IMR-90 (cell line): ENCODE measurements around the gene LNX1. TPM values are rescaled to one million over a fixed set of nuclear protein-coding genes. Genes with fewer than 3 reads are reported as not detected.

Experiments
- ATAC-seq: fragments of 200-7000 bp; cut with Tn5 transposase; 2 replicates; pipeline ENCODE4 v1.9.1; 2020; ENCODE audit warnings: low read depth, mild to moderate bottlenecking, moderate library complexity
- BruUV-seq: library from RNA; stranded (reverse); fragments of 400-500 nt; replicated peaks from 2 replicates; lab custom pipeline; 2021; lab: Mats Ljungman, UMichigan
- CTCF ChIA-PET: fragments of 300-600 bp; formaldehyde crosslinking; extraction: SDS; loops from one replicate; lab custom pipeline; 2021; ENCODE audit warnings: antibody characterized with exemption; lab: Yijun Ruan, JAX
- POLR2A ChIA-PET: fragments of 300-600 bp; sonication (Branson Sonifier 250); formaldehyde crosslinking; loops from one replicate; lab custom pipeline; 2022; ENCODE audit warnings: antibody characterized with exemption; ENCODE audit not compliant: unreplicated experiment; lab: Charles Lee
- DNase-seq: peaks from one replicate; pipeline ENCODE4 v3.0.0; 2013
- H2AFZ ChIP-seq: replicated peaks from 2 replicates; pipeline ENCODE3; 2013; ENCODE audit warnings: low read length, mild to moderate bottlenecking; ENCODE audit not compliant: poor library complexity
- H2AK5ac ChIP-seq: 2 replicates; pipeline ENCODE4 v1.6.1; 2013; ENCODE audit warnings: low read depth, low read length, inconsistent platforms
- H2AK9ac ChIP-seq: replicated peaks from 2 replicates; pipeline ENCODE3; 2013; ENCODE audit warnings: mild to moderate bottlenecking, low read depth, low read length, moderate library complexity; ENCODE audit not compliant: poor library complexity
- H2BK120ac ChIP-seq: 2 replicates; pipeline ENCODE4 v1.6.1; 2013; ENCODE audit warnings: low read depth, low read length, inconsistent platforms
- H2BK15ac ChIP-seq: 3 replicates; pipeline ENCODE4 v1.6.1; 2013; ENCODE audit warnings: low read depth, low read length, inconsistent platforms
- H2BK20ac ChIP-seq: 2 replicates; pipeline ENCODE4 v1.6.1; 2013; ENCODE audit warnings: low read depth, mild to moderate bottlenecking, inconsistent platforms, low read length, moderate library complexity
- H2BK5ac ChIP-seq: 2 replicates; pipeline ENCODE4 v1.6.1; 2013; ENCODE audit warnings: mild to moderate bottlenecking, low read depth, low read length, inconsistent platforms; ENCODE audit not compliant: poor library complexity, severe bottlenecking
- H3K14ac ChIP-seq: replicated peaks from 2 replicates; pipeline ENCODE4 v1.6.1; 2013; ENCODE audit warnings: low read depth, low read length, inconsistent platforms
- H3K18ac ChIP-seq: 2 replicates; pipeline ENCODE4 v1.6.1; 2013; ENCODE audit warnings: low read depth, low read length, control low read depth
- H3K23ac ChIP-seq: 2 replicates; pipeline ENCODE4 v1.6.1; 2013; ENCODE audit warnings: low read depth, low read length, inconsistent platforms
- H3K27ac ChIP-seq: 2 replicates; pipeline ENCODE4 v1.5.1; 2013; ENCODE audit warnings: mild to moderate bottlenecking, control low read depth, low read length; ENCODE audit not compliant: insufficient read depth
- H3K27me3 ChIP-seq: 2 replicates; pipeline ENCODE4 v1.6.1; 2013; ENCODE audit warnings: low read length; ENCODE audit not compliant: control insufficient read depth, insufficient read depth
- H3K36me3 ChIP-seq: 2 replicates; pipeline ENCODE4 v1.6.1; 2013; ENCODE audit warnings: low read length, mixed read lengths; ENCODE audit not compliant: control insufficient read depth, insufficient read depth
- H3K4ac ChIP-seq: 2 replicates; pipeline ENCODE4 v1.6.1; 2013; ENCODE audit warnings: low read depth, low read length, inconsistent platforms
- H3K4me1 ChIP-seq: 2 replicates; pipeline ENCODE4 v1.6.1; 2013; ENCODE audit warnings: low read length, mixed read lengths; ENCODE audit not compliant: control insufficient read depth, insufficient read depth
- H3K4me2 ChIP-seq: 2 replicates; pipeline ENCODE4 v1.6.1; 2013; ENCODE audit warnings: low read depth, mild to moderate bottlenecking, control low read depth, low read length, moderate library complexity
- H3K4me3 ChIP-seq: 2 replicates; pipeline ENCODE4 v1.5.1; 2013; ENCODE audit warnings: low read depth, mild to moderate bottlenecking, control low read depth, low read length, moderate library complexity; ENCODE audit not compliant: insufficient read depth
- H3K56ac ChIP-seq: 2 replicates; pipeline ENCODE4 v1.6.1; 2013; ENCODE audit warnings: low read length, inconsistent platforms; ENCODE audit not compliant: insufficient read depth; ENCODE audit errors: extremely low read depth
- H3K79me1 ChIP-seq, 2 experiments: 2 replicates each; pipeline ENCODE4 v1.6.1; 2013; ENCODE audit warnings: low read length in 2 of 2, inconsistent platforms in 1 of 2, low read depth in 1 of 2
- H3K9ac ChIP-seq: 2 replicates; pipeline ENCODE4 v1.6.1; 2013; ENCODE audit warnings: low read depth, low read length, control low read depth
- H3K9me1 ChIP-seq: 2 replicates; pipeline ENCODE4 v1.6.1; 2013; ENCODE audit warnings: low read length, inconsistent platforms; ENCODE audit not compliant: insufficient read depth
- H3K9me3 ChIP-seq: 2 replicates; pipeline ENCODE4 v1.6.1; 2013; ENCODE audit warnings: low read length; ENCODE audit not compliant: control insufficient read depth, insufficient read depth
- H4K20me1 ChIP-seq: 2 replicates; pipeline ENCODE4 v1.6.1; 2013; ENCODE audit warnings: low read length, inconsistent platforms; ENCODE audit not compliant: insufficient read depth
- H4K5ac ChIP-seq: 2 replicates; pipeline ENCODE4 v1.6.1; 2013; ENCODE audit warnings: mild to moderate bottlenecking, low read depth, low read length, control low read depth
- H4K8ac ChIP-seq, 2 experiments: 2 replicates each; pipeline ENCODE4 v1.6.1; 2013; ENCODE audit warnings: low read depth in 2 of 2, low read length in 2 of 2, control low read depth in 1 of 2, inconsistent platforms in 1 of 2
- H4K91ac ChIP-seq: 2 replicates; pipeline ENCODE4 v1.6.1; 2013; ENCODE audit warnings: low read depth, low read length, inconsistent platforms; ENCODE audit not compliant: insufficient read depth
- CEBPB ChIP-seq: IDR thresholded peaks from 2 replicates; pipeline ENCODE4 v1.6.1; 2012; ENCODE audit warnings: low read depth, low read length, improper control_type of control experiment
- CTCF ChIP-seq: conservative IDR thresholded peaks from 2 replicates; pipeline ENCODE4 v1.5.1; 2012; ENCODE audit warnings: mild to moderate bottlenecking, low read depth, low read length, improper control_type of control experiment
- FOS ChIP-seq: fragments of 150-350 bp; IDR thresholded peaks from 2 replicates; pipeline ENCODE4 v1.6.1; 2016; ENCODE audit warnings: low read depth, low read length
- MXI1 ChIP-seq: IDR thresholded peaks from 2 replicates; pipeline ENCODE4 v1.6.1; 2012; ENCODE audit warnings: low read depth, mild to moderate bottlenecking, low read length, moderate library complexity, borderline replicate concordance
- NFE2L2 ChIP-seq: fragments of 150-350 bp; IDR thresholded peaks from 2 replicates; pipeline ENCODE4 v1.6.1; 2016; ENCODE audit warnings: low read depth, mild to moderate bottlenecking, low read length
- POLR2A ChIP-seq: IDR thresholded peaks from 2 replicates; pipeline ENCODE4 v1.6.1; 2012; ENCODE audit warnings: mild to moderate bottlenecking, low read depth, low read length
- RAD21 ChIP-seq: IDR thresholded peaks from 2 replicates; pipeline ENCODE4 v1.6.1; 2012; ENCODE audit warnings: low read length, improper control_type of control experiment
- RCOR1 ChIP-seq: IDR thresholded peaks from 2 replicates; pipeline ENCODE4 v1.6.1; 2012; ENCODE audit warnings: mild to moderate bottlenecking, low read length, improper control_type of control experiment; ENCODE audit not compliant: insufficient replicate concordance
- SMC3 ChIP-seq: fragments of 150-350 bp; IDR thresholded peaks from 2 replicates; pipeline ENCODE4 v1.6.1; 2016; ENCODE audit warnings: low read depth, mild to moderate bottlenecking, antibody characterized with exemption, low read length, moderate library complexity
- WGBS, 2 experiments: methylation state at CpG; one replicate each; pipeline versions ENCODE4 v1.1.5 to v1.1.7; 2013; ENCODE audit warnings: missing lambda C conversion rate in 2 of 2; ENCODE audit not compliant: insufficient read length in 1 of 2; ENCODE audit errors: extremely low coverage in 2 of 2; 5-methylcytosine and 5-hydroxymethylcytosine counted together
- dilution Hi-C: fragments of 300-500 bp; cut with HindIII; formaldehyde crosslinking; loops from one replicate; pipeline ENCODE4 v1.14.3; 2018; ENCODE audit warnings: low sequenced_read_pairs; ENCODE audit not compliant: unreplicated experiment
- in situ Hi-C: fragments of 300-500 bp; cut with MboI; formaldehyde crosslinking; loops from 3 replicates; pipeline ENCODE4 v1.14.3; 2019; ENCODE audit warnings: low sequenced_read_pairs, inconsistent platforms, mixed read lengths
- intact Hi-C: fragments of 100-400 bp; cut with micrococcal nuclease; formaldehyde crosslinking; loops from 2 replicates; pipeline ENCODE4 v1.10.0; 2022
- polyA plus RNA-seq, 3 experiments: library from polyadenylated mRNA; depleted of rRNA; stranded (reverse); fragments of >200 nt; gene quantifications; 2 replicates each; pipeline ENCODE4 v1.2.3, GENCODE V29; 2012; ENCODE audit warnings: low replicate concordance in 1 of 3
- total RNA-seq: library from RNA; depleted of rRNA; stranded (reverse); fragments of >200 nt; gene quantifications from 2 replicates; pipeline ENCODE4 v1.2.3, GENCODE V29; 2012
- TF ChIP-seq, protein P1 (sequence below): fragments of 150-350 bp; IDR thresholded peaks from 2 replicates; pipeline ENCODE4 v1.6.1; 2017; ENCODE audit warnings: mild to moderate bottlenecking, antibody characterized with exemption, low read length, low read depth

The LNX1 gene
- total and polyA plus RNA-seq, 2 of the 4 experiments (the other 2 are of a cell fraction): 0.15 to 0.36 TPM

GRCh38 chr4:53508446-53508845 is 82.8 kb downstream of the LNX1 start:
- Histone ChIP-seq H4K91ac (no peak overlapping the region), H3K27ac (peak overlapping the region; percentile 14; the same call in 1 of the 2 replicates), H2BK20ac (no peak overlapping the region), H3K36me3 (no peaks in the 10 kb centered on the region), H3K27me3 (no peaks in the 10 kb centered on the region), H3K9me3 (no peaks in the 10 kb centered on the region), H3K14ac (no peak overlapping the region), H3K56ac (no peak overlapping the region), H3K4me2 (no peak overlapping the region), H3K9me1 (peaks cover 5% of the 10 kb centered on the region; the same call in 1 of the 2 replicates), H3K4me3 (no peak overlapping the region), H2AK9ac (no peak overlapping the region), H3K4me1 (peaks cover 6% of the 10 kb centered on the region), H3K4ac (peak overlapping the region; percentile 59; the same call in 1 of the 2 replicates), H3K9ac (no peak overlapping the region), H4K20me1 (no peaks in the 10 kb centered on the region), H2BK5ac (peak overlapping the region; percentile 35), H4K5ac (no peak overlapping the region), H3K23ac (no peak overlapping the region), H3K18ac (0 out of 2 replicates have a peak overlapping the region, but pooled peaks have one; percentile 53), H2AFZ (no peak overlapping the region), H2BK120ac (peak overlapping the region; percentile 35; the same call in 1 of the 2 replicates), H3K79me1 (0 out of 4 replicates have a peak, but pooled peaks cover 0 to 3% of the 10 kb centered on the region in 2 experiments), H2BK15ac (no peak overlapping the region), H4K8ac (no peak overlapping the region), H2AK5ac (no peak overlapping the region)
- in situ Hi-C loops: no loop called here
- ChIA-PET CTCF (interaction anchor here (0.6 to 1.0 kb wide), 5 partner anchors 9 to 18 kb away, joined by 3 to 5 read pairs (median 3); no protein-coding TSS in a partner anchor), POLR2A (no interaction called here)
- dilution Hi-C loops: no loop called here
- ATAC-seq (peak; percentile 94), DNase-seq (peak; percentile 91)
- no CpG with 5 or more reads among the region's 1 CpG for WGBS, 2 experiments
- TF ChIP-seq RCOR1 (no peak), SMC3 (peak; percentile 17; the same call in 1 of the 2 replicates), POLR2A (no peak), NFE2L2 (peak; percentile 61), MXI1 (no peak), RAD21 (peak; percentile 46; the same call in 1 of the 2 replicates), FOS (peak; percentile 32; the same call in 1 of the 2 replicates), CTCF (peak; percentile 20; the same call in 1 of the 2 replicates), CEBPB (peak; percentile 68)
- TF ChIP-seq, protein P1, sequence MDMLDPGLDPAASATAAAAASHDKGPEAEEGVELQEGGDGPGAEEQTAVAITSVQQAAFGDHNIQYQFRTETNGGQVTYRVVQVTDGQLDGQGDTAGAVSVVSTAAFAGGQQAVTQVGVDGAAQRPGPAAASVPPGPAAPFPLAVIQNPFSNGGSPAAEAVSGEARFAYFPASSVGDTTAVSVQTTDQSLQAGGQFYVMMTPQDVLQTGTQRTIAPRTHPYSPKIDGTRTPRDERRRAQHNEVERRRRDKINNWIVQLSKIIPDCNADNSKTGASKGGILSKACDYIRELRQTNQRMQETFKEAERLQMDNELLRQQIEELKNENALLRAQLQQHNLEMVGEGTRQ: no peak
- intact Hi-C loops: loop anchor here (5.0 kb wide), 1 partner anchor 49 kb away; no protein-coding TSS in a partner anchor
- no TSS peak for BruUV-seq
